ENCODE measurements around the gene TNP1.

The TNP1 gene

DNA sequence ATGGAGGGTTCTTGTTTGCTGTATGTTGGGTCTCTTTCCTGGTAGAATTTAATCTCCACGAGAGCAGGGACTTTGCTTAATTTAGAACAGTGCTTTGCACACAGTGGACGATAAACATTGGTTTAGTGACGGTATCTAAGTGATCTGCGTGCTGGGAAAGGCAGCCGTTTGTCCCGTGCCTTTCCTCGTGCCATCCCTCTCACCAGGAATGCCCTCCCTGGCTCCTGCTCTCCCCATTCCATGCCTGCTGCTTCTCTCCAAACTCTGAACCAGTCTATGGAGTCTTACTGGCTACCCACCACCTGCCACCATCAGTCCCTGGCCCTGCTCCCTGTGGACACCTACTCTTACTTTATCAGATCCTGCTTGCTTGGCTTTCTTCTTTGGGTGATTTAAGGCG is 27.3 kb upstream of the TNP1 start:
- DNase-seq (ENCODE audit: extremely low spot score) = no peak
- CTCF ChIA-PET = no interaction called here
- no peak for TF ChIP-seq CTCF (IDR thresholded peaks at IDR 0.05; ENCODE audit: control extremely low read depth, extremely low read depth, low read depth, missing control alignments)
- POLR2A ChIA-PET = no interaction called here

DNA sequence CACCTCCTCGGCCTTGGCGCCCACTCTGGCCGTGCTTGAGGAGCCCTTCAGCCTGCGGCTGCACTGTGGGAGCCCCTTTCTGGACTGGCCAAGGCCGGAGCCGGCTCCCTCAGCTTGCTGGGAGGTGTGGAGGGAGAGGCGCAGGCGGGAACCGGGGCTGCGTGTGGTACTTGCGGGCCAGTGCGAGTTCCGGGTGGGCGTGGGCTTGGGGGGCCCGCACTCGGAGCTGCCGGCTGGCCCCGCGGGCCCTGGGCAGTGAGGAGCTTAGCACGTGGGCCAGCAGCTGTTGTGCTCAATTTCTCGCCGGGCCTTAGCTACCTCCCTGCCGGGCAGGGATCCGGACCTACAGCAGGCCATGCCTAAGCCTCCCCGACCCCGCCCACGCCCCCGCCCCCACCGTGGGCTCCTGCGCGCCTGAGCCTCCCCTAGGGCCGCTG is 25.3 kb upstream of the TNP1 start:
- no peak for TF ChIP-seq CTCF (IDR thresholded peaks at IDR 0.05; ENCODE audit: control extremely low read depth, extremely low read depth, low read depth, missing control alignments)
- no peak for DNase-seq (ENCODE audit: extremely low spot score)
- CTCF ChIA-PET = no interaction called here
- POLR2A ChIA-PET = no interaction called here

- ChIA-PET CTCF (interaction anchor here (1.0 to 1.2 kb wide), 3 partner anchors 10 to 627 kb away, joined by 3 read pairs; no protein-coding TSS in a partner anchor), POLR2A (no interaction called here)
- TF ChIP-seq CTCF (IDR thresholded peaks at IDR 0.05; ENCODE audit: control extremely low read depth, extremely low read depth, low read depth, missing control alignments) = no peak
- no peak for DNase-seq (ENCODE audit: extremely low spot score)
These were observed 24.5 kb upstream of the TNP1 start for GRCh38 chr2:216884347-216884746.

DNA sequence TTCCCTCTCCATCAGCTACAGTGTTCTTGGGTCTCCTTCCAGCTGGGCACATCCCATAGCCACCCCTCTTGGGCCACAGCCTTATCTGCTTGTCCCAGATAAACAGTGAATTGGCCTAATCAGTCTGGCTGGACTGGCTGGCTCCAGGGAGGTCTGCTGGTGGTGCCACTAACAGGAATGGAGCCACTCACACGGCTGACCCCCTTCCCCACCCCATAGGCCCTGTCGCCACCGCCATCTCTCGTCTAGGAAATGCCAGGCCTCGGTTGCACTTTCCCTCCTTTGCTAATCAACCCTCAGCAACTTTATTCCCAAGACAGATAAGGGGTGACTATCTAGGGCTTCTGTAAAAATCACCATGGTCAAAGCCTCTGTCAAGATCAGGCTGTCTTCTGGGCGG is 23.0 kb upstream of the TNP1 start:
- no peak for TF ChIP-seq CTCF (IDR thresholded peaks at IDR 0.05; ENCODE audit: control extremely low read depth, extremely low read depth, low read depth, missing control alignments)
- ChIA-PET CTCF (no interaction called here), POLR2A (no interaction called here)
- no peak for DNase-seq (ENCODE audit: extremely low spot score)

GRCh38 chr2:216881411-216881810 is 21.5 kb upstream of the TNP1 start:
- CTCF ChIA-PET = no interaction called here
- no peak for DNase-seq (ENCODE audit: extremely low spot score)

GRCh38 chr2:216880509-216881184 is 20.8 kb upstream of the TNP1 start:
- POLR2A ChIA-PET = no interaction called here
- CTCF ChIA-PET = no interaction called here
- no peak for TF ChIP-seq CTCF (IDR thresholded peaks at IDR 0.05; ENCODE audit: control extremely low read depth, extremely low read depth, low read depth, missing control alignments)
- DNase-seq (ENCODE audit: extremely low spot score) = no peak

More at GRCh38 chr2:216881411-216881810, 21.5 kb upstream of the TNP1 start:
- TF ChIP-seq CTCF (IDR thresholded peaks at IDR 0.05; ENCODE audit: control extremely low read depth, extremely low read depth, low read depth, missing control alignments) = no peak
- POLR2A ChIA-PET = no interaction called here

Data from GM10248 (cell line).